ENCODE results near the gene SUMO3. TPM values are rescaled to one million over a fixed set of nuclear protein-coding genes. Genes with fewer than 3 reads are reported as not detected.

SUMO3 gene
- total and polyA plus RNA-seq, 2 donors (not counting 1 experiment from before 2014, with no cell fraction given): 96.3 to 190 TPM

GRCh38 chr21:44865561-44866280 lies 47.9 kb upstream of the SUMO3 start:
- H3K4me2 ChIP-seq (ENCODE audit: extremely low read depth, insufficient read depth, low read length): no peak overlapping the region
- no peaks in the 10 kb centered on the region for H3K9me3 ChIP-seq (ENCODE audit: control insufficient read depth, insufficient read depth, low read depth, low read length)
- H3K36me3 ChIP-seq (ENCODE audit: control insufficient read depth, insufficient read depth, low read length): peaks cover 6% of the 10 kb centered on the region
- H3K79me2 ChIP-seq (ENCODE audit: control insufficient read depth, insufficient read depth, low read length): peaks cover 86% of the 10 kb centered on the region
- no peak overlapping the region for H3K9ac ChIP-seq (ENCODE audit: insufficient read depth, low read length)
- H3K27ac ChIP-seq (ENCODE audit: insufficient read depth, low read length): no peak overlapping the region
- no peaks in the 10 kb centered on the region for H4K20me1 ChIP-seq (ENCODE audit: control insufficient read depth, extremely low read depth, insufficient read depth, low read length)
- no peaks in the 10 kb centered on the region for H3K27me3 ChIP-seq (ENCODE audit: control insufficient read depth, insufficient read depth, low read length)
- DNase-seq (ENCODE audit: low read depth in 2 of 2): no peak
- TF ChIP-seq CTCF (conservative IDR thresholded peaks at IDR 0.05 in 1 of 2, IDR thresholded peaks at IDR 0.05 in 1 of 2; ENCODE audit: low read depth in 1 of 2, low read length in 2 of 2) (no peak), EZH2 (IDR thresholded peaks at IDR 0.05; ENCODE audit: low read length, missing control alignments) (no peak)
- peaks cover 32% of the 10 kb centered on the region for H3K4me1 ChIP-seq (ENCODE audit: control insufficient read depth, extremely low read depth, insufficient read depth, low read length)
- no peak overlapping the region for H2AFZ ChIP-seq (ENCODE audit: low read length)
- no peak overlapping the region for H3K4me3 ChIP-seq (replicated peaks in 1 of 4; ENCODE audit: control extremely low read depth in 1 of 4, insufficient read depth in 1 of 4, low read depth in 3 of 4, low read length in 4 of 4)

- Histone ChIP-seq H4K20me1 (ENCODE audit: control insufficient read depth, extremely low read depth, insufficient read depth, low read length) (no peaks in the 10 kb centered on the region), H3K4me1 (ENCODE audit: control insufficient read depth, extremely low read depth, insufficient read depth, low read length) (peaks cover 16% of the 10 kb centered on the region), H3K79me2 (ENCODE audit: control insufficient read depth, insufficient read depth, low read length) (peaks cover 86% of the 10 kb centered on the region), H3K4me3 (replicated peaks in 1 of 4; ENCODE audit: control extremely low read depth in 1 of 4, insufficient read depth in 1 of 4, low read depth in 3 of 4, low read length in 4 of 4) (no peak overlapping the region), H3K9ac (ENCODE audit: insufficient read depth, low read length) (no peak overlapping the region), H3K36me3 (ENCODE audit: control insufficient read depth, insufficient read depth, low read length) (peaks cover 15% of the 10 kb centered on the region), H3K4me2 (ENCODE audit: extremely low read depth, insufficient read depth, low read length) (no peak overlapping the region), H3K9me3 (ENCODE audit: control insufficient read depth, insufficient read depth, low read depth, low read length) (no peaks in the 10 kb centered on the region), H2AFZ (ENCODE audit: low read length) (no peak overlapping the region), H3K27ac (ENCODE audit: insufficient read depth, low read length) (no peak overlapping the region), H3K27me3 (ENCODE audit: control insufficient read depth, insufficient read depth, low read length) (no peaks in the 10 kb centered on the region)
- no peak for TF ChIP-seq EZH2 (IDR thresholded peaks at IDR 0.05; ENCODE audit: low read length, missing control alignments)
- no peak for TF ChIP-seq CTCF (conservative IDR thresholded peaks at IDR 0.05 in 1 of 2, IDR thresholded peaks at IDR 0.05 in 1 of 2; ENCODE audit: low read depth in 1 of 2, low read length in 2 of 2)
- no peak for DNase-seq (ENCODE audit: low read depth in 2 of 2)
Observed at GRCh38 chr21:44862869-44863685, 45.2 kb upstream of the SUMO3 start.

- H3K9me3 ChIP-seq (ENCODE audit: control insufficient read depth, insufficient read depth, low read depth, low read length): no peaks in the 10 kb centered on the region
- H3K4me3 ChIP-seq (replicated peaks in 1 of 4; ENCODE audit: control extremely low read depth in 1 of 4, insufficient read depth in 1 of 4, low read depth in 3 of 4, low read length in 4 of 4): no peak overlapping the region
- no peaks in the 10 kb centered on the region for H3K27me3 ChIP-seq (ENCODE audit: control insufficient read depth, insufficient read depth, low read length)
- peaks cover 28% of the 10 kb centered on the region for H3K36me3 ChIP-seq (ENCODE audit: control insufficient read depth, insufficient read depth, low read length)
- H3K4me1 ChIP-seq (ENCODE audit: control insufficient read depth, extremely low read depth, insufficient read depth, low read length): no peaks in the 10 kb centered on the region
- no peak overlapping the region for H3K4me2 ChIP-seq (ENCODE audit: extremely low read depth, insufficient read depth, low read length)
- no peak overlapping the region for H3K9ac ChIP-seq (ENCODE audit: insufficient read depth, low read length)
- peaks cover 61% of the 10 kb centered on the region for H3K79me2 ChIP-seq (ENCODE audit: control insufficient read depth, insufficient read depth, low read length)
- DNase-seq (ENCODE audit: low read depth in 2 of 2): no peak
- no peak overlapping the region for H3K27ac ChIP-seq (ENCODE audit: insufficient read depth, low read length)
- H2AFZ ChIP-seq (ENCODE audit: low read length): no peak overlapping the region
- TF ChIP-seq CTCF (conservative IDR thresholded peaks at IDR 0.05 in 1 of 2, IDR thresholded peaks at IDR 0.05 in 1 of 2; ENCODE audit: low read depth in 1 of 2, low read length in 2 of 2): no peak
- no peak for TF ChIP-seq EZH2 (IDR thresholded peaks at IDR 0.05; ENCODE audit: low read length, missing control alignments)
- H4K20me1 ChIP-seq (ENCODE audit: control insufficient read depth, extremely low read depth, insufficient read depth, low read length): no peaks in the 10 kb centered on the region
Observed at GRCh38 chr21:44858791-44859190, 40.9 kb upstream of the SUMO3 start.

All from fibroblast of lung (primary cell).